ENCODE results near the gene TASP1.

The TASP1 gene

DNA sequence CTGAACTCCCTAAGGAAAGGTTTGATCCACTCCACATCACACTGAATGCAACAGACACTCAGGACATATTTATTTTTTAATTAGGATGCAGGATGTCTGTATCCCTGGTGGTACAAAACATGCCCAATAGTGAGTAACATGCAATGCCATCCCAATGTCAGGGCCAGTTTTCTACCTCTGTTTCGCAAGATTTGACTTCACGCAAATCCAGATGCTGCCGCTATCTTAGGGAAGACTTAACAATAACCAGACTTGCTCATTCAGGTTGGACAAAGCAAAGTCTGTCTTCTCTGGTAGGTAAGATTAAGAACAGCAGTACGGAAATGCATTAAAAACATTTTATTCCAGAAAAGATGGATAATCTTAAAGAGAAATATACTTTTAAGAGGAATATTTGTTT lies 103.1 kb downstream of the TASP1 start:
- H3K4me3 ChIP-seq (ENCODE audit: extremely low read depth, insufficient read depth, low read length, poor library complexity, severe bottlenecking): no peak overlapping the region
- H3K9me3 ChIP-seq (ENCODE audit: control insufficient read depth, low read length): no peaks in the 10 kb centered on the region
- no peaks in the 10 kb centered on the region for H3K4me1 ChIP-seq (ENCODE audit: control insufficient read depth, insufficient read depth, low read length, poor library complexity, severe bottlenecking)
- 77 to 100% methylated on average over 3 of the region's 4 CpGs for WGBS, 2 experiments (ENCODE audit: insufficient coverage in 2 of 2)
- H3K27ac ChIP-seq (ENCODE audit: low read depth, low read length, severe bottlenecking): no peak overlapping the region
- peaks cover 4% of the 10 kb centered on the region for H3K36me3 ChIP-seq (ENCODE audit: control insufficient read depth, insufficient read depth, low read length)

DNA sequence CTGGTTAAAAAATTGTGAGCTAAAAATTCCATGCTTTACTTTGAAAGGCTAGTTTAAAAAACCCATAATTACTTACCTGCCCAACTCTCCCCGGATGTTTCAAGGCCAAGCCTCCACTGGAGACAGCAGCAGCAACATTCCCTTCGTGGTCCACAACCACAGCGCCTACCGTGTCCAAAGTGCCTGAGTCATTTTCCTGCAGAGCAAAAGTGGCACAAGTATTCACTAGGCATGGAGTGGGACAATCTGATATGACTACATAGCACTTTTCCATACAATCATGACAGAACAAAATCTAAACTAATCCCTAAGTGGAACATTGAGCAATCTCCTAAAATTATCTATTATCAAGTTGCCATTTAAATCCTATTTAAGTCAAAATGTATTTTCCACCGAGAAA lies 104.8 kb downstream of the TASP1 start:
- H3K36me3 ChIP-seq (ENCODE audit: control insufficient read depth, insufficient read depth, low read length): peaks cover 4% of the 10 kb centered on the region
- no peaks in the 10 kb centered on the region for H3K9me3 ChIP-seq (ENCODE audit: control insufficient read depth, low read length)
- H3K27ac ChIP-seq (ENCODE audit: low read depth, low read length, severe bottlenecking): no peak overlapping the region
- WGBS, 2 experiments (ENCODE audit: insufficient coverage in 2 of 2): 100% methylated on average over 1 to 4 of the region's 5 CpGs
- H3K4me3 ChIP-seq (ENCODE audit: extremely low read depth, insufficient read depth, low read length, poor library complexity, severe bottlenecking): no peak overlapping the region
- no peaks in the 10 kb centered on the region for H3K4me1 ChIP-seq (ENCODE audit: control insufficient read depth, insufficient read depth, low read length, poor library complexity, severe bottlenecking)

DNA sequence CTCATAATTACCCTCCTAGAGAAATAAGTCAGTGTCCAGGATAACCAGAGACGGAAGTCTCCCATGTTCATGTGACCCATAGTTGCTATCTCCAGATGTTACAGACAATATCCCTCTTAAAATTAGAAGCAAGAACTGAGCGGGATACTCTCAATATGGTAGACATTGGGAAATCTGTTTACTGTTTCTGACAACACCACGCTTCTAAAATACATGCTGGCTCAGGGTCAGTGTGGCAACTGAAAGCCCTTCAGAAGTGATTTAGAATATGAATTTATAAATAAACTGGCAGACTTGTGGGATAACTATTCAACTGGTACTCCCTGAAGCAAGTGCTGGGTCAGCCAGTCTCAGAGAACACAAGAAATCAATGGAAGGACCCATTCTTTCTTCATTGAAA lies 108.6 kb downstream of the TASP1 start:
- H3K9me3 ChIP-seq (ENCODE audit: control insufficient read depth, low read length): no peaks in the 10 kb centered on the region
- H3K4me3 ChIP-seq (ENCODE audit: extremely low read depth, insufficient read depth, low read length, poor library complexity, severe bottlenecking): no peak overlapping the region
- H3K27ac ChIP-seq (ENCODE audit: low read depth, low read length, severe bottlenecking): no peak overlapping the region
- WGBS, 2 experiments (ENCODE audit: insufficient coverage in 2 of 2): 90 to 100% methylated on average over 1 to 3 of the region's 3 CpGs
- H3K36me3 ChIP-seq (ENCODE audit: control insufficient read depth, insufficient read depth, low read length): peaks cover 17% of the 10 kb centered on the region
- no peaks in the 10 kb centered on the region for H3K4me1 ChIP-seq (ENCODE audit: control insufficient read depth, insufficient read depth, low read length, poor library complexity, severe bottlenecking)

DNA sequence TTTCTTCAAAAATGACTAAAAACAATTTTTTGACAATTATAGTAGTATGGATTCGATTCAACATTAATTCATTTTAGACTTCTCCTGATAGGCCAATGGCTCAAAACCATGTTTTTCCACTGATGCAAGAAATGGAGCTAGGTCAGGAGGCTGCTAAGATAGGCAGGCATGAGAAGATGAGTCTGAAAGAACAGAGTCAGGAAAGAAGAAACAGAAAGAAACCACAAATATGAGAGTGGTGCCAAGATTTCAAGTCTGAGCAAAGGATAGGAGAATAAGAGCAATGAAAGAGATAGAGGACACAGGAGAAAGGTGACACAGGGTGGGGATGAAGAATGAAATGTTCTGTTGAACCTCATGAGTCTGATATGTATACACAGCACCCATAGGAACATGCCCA lies 112.2 kb downstream of the TASP1 start:
- no CpG with 5 or more reads among the region's 1 CpG for WGBS, 2 experiments (ENCODE audit: insufficient coverage in 2 of 2)
- H3K4me3 ChIP-seq (ENCODE audit: extremely low read depth, insufficient read depth, low read length, poor library complexity, severe bottlenecking): no peak overlapping the region
- peaks cover 7% of the 10 kb centered on the region for H3K4me1 ChIP-seq (ENCODE audit: control insufficient read depth, insufficient read depth, low read length, poor library complexity, severe bottlenecking)
- H3K9me3 ChIP-seq (ENCODE audit: control insufficient read depth, low read length): no peaks in the 10 kb centered on the region
- peaks cover 22% of the 10 kb centered on the region for H3K36me3 ChIP-seq (ENCODE audit: control insufficient read depth, insufficient read depth, low read length)
- H3K27ac ChIP-seq (ENCODE audit: low read depth, low read length, severe bottlenecking): no peak overlapping the region

DNA sequence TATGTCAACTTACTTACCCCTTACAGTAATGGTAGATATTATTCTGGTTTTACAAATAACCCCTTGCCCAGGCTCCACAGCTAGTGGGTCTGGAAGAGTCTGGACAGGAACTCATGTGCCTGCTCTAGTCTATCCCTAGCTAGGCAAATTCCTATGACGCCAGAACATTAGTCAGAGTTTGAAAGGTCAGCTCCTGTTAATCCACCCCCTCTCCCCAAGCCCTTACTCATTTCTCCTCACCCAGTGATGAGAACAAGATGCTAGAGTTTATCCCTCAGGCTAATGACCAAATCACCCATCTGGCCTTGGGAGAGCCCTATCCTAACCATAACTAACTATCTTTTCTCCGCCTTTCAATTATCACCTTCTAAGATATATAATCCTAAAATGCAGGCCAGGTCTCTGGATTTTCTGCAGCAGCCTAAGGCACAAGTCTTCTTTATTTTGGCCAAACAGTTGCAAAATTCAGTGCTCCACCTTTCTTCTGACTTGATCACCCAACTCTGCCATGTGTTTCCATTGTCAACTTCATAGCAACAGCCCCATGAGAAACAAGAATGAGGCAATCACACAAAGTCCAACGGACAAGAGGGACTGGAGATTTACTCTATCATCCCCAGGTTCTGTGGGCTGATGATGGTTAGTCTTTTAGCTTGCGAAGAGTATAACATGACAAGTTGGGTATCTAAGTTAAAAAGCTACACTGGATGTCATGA lies 113.3 kb downstream of the TASP1 start:
- WGBS, 2 experiments (ENCODE audit: insufficient coverage in 2 of 2): 73 to 83% methylated on average over 2 of the region's 4 CpGs
- Histone ChIP-seq H3K4me1 (ENCODE audit: control insufficient read depth, insufficient read depth, low read length, poor library complexity, severe bottlenecking) (peaks cover 7% of the 10 kb centered on the region), H3K4me3 (ENCODE audit: extremely low read depth, insufficient read depth, low read length, poor library complexity, severe bottlenecking) (no peak overlapping the region), H3K27ac (ENCODE audit: low read depth, low read length, severe bottlenecking) (peak overlapping the region; percentile 16), H3K36me3 (ENCODE audit: control insufficient read depth, insufficient read depth, low read length) (peaks cover 22% of the 10 kb centered on the region), H3K9me3 (ENCODE audit: control insufficient read depth, low read length) (no peaks in the 10 kb centered on the region)

DNA sequence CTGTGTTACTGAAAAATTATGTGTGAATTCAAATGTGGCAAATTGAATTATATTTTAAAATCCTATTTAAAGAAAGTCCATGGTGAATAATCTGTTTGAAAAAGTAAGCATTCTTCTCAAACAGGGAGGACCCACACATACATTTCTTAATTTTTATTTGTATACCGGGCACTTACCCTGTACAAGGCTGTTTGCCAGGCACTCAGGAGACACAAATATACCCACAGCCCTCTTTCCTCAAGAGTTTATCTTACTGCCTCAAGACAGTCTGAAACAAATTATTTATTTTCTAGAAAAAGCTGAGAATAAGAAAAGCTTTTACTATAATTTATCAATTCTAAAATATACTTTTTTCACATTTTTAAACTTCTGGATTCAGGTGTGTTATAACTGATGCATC lies 114.4 kb downstream of the TASP1 start:
- Histone ChIP-seq H3K9me3 (ENCODE audit: control insufficient read depth, low read length) (no peaks in the 10 kb centered on the region), H3K4me3 (ENCODE audit: extremely low read depth, insufficient read depth, low read length, poor library complexity, severe bottlenecking) (no peak overlapping the region), H3K36me3 (ENCODE audit: control insufficient read depth, insufficient read depth, low read length) (peaks cover 22% of the 10 kb centered on the region), H3K4me1 (ENCODE audit: control insufficient read depth, insufficient read depth, low read length, poor library complexity, severe bottlenecking) (peaks cover 7% of the 10 kb centered on the region), H3K27ac (ENCODE audit: low read depth, low read length, severe bottlenecking) (no peak overlapping the region)
- WGBS, 2 experiments (ENCODE audit: insufficient coverage in 2 of 2): 100% methylated on average over 1 of the region's 1 CpG

DNA sequence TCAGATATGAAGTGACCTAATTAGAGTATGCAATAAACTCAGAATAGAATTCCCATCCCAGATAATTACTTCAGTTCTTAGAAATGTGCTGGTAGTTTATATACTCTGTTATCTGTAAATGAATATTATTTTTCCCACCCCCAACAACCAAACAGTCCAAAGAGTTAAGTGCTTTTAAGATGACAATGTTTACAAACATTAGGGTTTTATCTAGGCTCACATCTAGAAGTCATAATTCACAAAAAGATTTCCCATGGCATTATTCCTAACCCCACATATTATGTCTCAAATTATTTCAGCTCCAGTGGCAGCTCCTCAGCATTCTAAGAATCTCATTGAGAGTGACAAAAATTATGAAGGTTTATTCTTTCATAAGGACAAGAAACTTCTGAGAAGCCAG lies 120.9 kb downstream of the TASP1 start:
- Histone ChIP-seq H3K9me3 (ENCODE audit: control insufficient read depth, low read length) (no peaks in the 10 kb centered on the region), H3K36me3 (ENCODE audit: control insufficient read depth, insufficient read depth, low read length) (peaks cover 4% of the 10 kb centered on the region), H3K27ac (ENCODE audit: low read depth, low read length, severe bottlenecking) (no peak overlapping the region), H3K4me3 (ENCODE audit: extremely low read depth, insufficient read depth, low read length, poor library complexity, severe bottlenecking) (no peak overlapping the region), H3K4me1 (ENCODE audit: control insufficient read depth, insufficient read depth, low read length, poor library complexity, severe bottlenecking) (no peaks in the 10 kb centered on the region)

DNA sequence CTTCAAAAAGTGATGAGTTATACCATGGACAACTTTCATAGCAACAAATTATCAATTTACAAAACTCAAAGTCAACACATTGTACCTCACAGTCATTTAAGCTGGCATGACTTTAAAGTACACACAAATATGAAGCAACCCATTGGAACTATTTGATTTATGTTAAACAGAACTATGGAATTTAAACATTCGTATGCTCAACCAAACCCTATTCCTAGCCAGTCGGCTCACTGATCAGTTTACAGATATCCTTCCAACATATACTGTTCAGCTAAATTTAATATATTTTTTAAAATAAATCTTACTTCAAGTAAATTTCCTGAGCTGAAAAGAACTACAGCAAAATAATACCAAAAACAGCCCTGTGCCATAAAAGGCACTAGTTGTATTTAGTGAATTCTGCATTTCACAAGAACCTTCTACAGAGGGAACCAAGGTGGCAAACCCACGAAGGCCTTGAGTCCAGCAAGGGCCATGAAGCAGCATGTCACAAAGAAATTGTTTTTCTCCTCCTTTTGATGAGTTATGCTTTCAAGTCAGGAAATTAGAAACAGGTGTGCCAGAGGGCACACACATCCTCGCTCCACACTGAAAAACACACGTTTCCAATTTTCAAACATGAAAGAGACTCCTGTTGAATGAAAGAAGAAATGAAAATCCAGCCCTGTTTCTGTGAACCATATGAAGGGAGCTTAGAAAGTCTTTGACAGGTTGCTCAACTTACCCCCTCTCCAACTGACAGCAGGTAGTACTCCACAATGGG lies 122.8 kb downstream of the TASP1 start:
- H3K9me3 ChIP-seq (ENCODE audit: control insufficient read depth, low read length): no peaks in the 10 kb centered on the region
- H3K36me3 ChIP-seq (ENCODE audit: control insufficient read depth, insufficient read depth, low read length): peaks cover 3% of the 10 kb centered on the region
- no peak overlapping the region for H3K4me3 ChIP-seq (ENCODE audit: extremely low read depth, insufficient read depth, low read length, poor library complexity, severe bottlenecking)
- no peaks in the 10 kb centered on the region for H3K4me1 ChIP-seq (ENCODE audit: control insufficient read depth, insufficient read depth, low read length, poor library complexity, severe bottlenecking)
- WGBS, 2 experiments (ENCODE audit: insufficient coverage in 2 of 2): no CpG with 5 or more reads among the region's 5 CpGs
- no peak overlapping the region for H3K27ac ChIP-seq (ENCODE audit: low read depth, low read length, severe bottlenecking)

DNA sequence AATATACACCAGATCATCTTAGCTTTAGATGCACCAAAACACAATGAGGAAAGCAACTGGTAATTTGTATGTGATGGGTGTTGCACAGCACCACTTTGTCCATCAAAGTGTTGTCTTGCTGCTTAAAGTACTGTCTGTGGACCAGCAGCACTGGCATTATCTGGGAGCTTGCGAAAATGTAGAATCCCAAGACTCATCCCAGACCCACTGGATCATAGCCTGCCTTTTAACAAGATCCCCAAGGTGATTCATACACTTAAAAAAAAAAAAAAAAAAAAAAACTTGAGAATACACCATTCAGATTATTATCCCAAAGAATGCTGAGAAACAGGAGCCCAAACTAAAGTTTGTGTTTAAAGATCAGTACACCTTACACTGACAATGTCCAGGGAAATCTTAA lies 123.4 kb downstream of the TASP1 start:
- Histone ChIP-seq H3K27ac (ENCODE audit: low read depth, low read length, severe bottlenecking) (no peak overlapping the region), H3K36me3 (ENCODE audit: control insufficient read depth, insufficient read depth, low read length) (peaks cover 3% of the 10 kb centered on the region), H3K4me3 (ENCODE audit: extremely low read depth, insufficient read depth, low read length, poor library complexity, severe bottlenecking) (no peak overlapping the region), H3K9me3 (ENCODE audit: control insufficient read depth, low read length) (no peaks in the 10 kb centered on the region), H3K4me1 (ENCODE audit: control insufficient read depth, insufficient read depth, low read length, poor library complexity, severe bottlenecking) (no peaks in the 10 kb centered on the region)
- 100% methylated on average over 1 of the region's 1 CpG; no CpG with 5 or more reads in 1 of the 2 experiments for WGBS, 2 experiments (ENCODE audit: insufficient coverage in 2 of 2)

DNA sequence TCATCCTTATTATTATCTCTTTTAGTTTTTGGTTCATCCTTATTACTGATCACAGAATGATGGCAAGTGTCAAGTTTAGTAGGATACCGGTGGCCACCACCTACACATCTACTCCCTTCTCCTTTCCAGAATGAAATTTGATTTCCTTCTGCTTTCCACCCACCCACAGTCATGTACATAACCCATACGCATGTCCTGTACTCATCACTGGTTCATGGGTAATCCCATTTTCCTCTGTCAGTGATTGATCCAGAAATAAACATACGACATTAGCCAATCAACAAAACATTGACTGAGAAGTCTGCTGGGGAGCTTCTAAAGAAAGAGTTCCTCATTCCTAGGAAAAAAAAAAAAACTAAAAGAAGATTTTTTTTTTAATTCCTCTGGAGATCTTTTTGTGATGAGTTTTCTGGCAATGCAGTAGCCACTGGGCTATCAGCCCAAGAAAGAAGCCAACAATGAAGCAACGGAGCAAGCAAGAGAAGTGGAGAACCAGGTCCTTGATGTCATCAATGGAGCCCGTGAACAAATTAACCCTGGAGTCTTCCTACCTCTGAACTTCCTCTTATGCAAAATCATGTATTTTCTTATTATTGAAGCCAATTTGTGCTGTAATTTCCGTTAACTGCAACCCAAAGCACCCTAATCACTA lies 127.8 kb downstream of the TASP1 start:
- 97 to 100% methylated on average over 3 to 4 of the region's 6 CpGs for WGBS, 2 experiments (ENCODE audit: insufficient coverage in 2 of 2)
- H3K4me3 ChIP-seq (ENCODE audit: extremely low read depth, insufficient read depth, low read length, poor library complexity, severe bottlenecking): no peak overlapping the region
- H3K4me1 ChIP-seq (ENCODE audit: control insufficient read depth, insufficient read depth, low read length, poor library complexity, severe bottlenecking): no peaks in the 10 kb centered on the region
- no peak overlapping the region for H3K27ac ChIP-seq (ENCODE audit: low read depth, low read length, severe bottlenecking)
- peaks cover 3% of the 10 kb centered on the region for H3K36me3 ChIP-seq (ENCODE audit: control insufficient read depth, insufficient read depth, low read length)
- peaks cover 5% of the 10 kb centered on the region for H3K9me3 ChIP-seq (ENCODE audit: control insufficient read depth, low read length)

DNA sequence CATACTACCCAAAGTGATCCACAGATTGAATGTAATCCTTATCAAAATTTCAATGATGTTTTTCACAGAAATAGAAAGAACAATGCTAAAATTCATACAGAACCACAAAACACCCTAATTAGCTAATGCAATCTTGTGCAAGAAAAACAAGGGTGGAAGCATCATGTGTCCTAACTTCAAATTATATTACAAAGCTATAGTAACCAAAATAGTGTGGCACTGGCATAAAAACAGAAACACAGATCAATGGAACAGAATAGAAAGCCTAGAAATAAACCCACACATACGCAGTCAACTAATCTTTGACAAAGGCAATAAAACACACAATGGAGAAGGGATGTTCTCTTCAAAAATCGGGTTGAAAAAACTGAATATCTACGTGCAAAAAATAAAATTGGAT lies 131.1 kb downstream of the TASP1 start:
- no CpG with 5 or more reads among the region's 3 CpGs for WGBS, 2 experiments (ENCODE audit: insufficient coverage in 2 of 2)
- no peak overlapping the region for H3K27ac ChIP-seq (ENCODE audit: low read depth, low read length, severe bottlenecking)
- no peaks in the 10 kb centered on the region for H3K36me3 ChIP-seq (ENCODE audit: control insufficient read depth, insufficient read depth, low read length)
- H3K4me1 ChIP-seq (ENCODE audit: control insufficient read depth, insufficient read depth, low read length, poor library complexity, severe bottlenecking): no peaks in the 10 kb centered on the region
- H3K9me3 ChIP-seq (ENCODE audit: control insufficient read depth, low read length): peaks cover 15% of the 10 kb centered on the region
- no peak overlapping the region for H3K4me3 ChIP-seq (ENCODE audit: extremely low read depth, insufficient read depth, low read length, poor library complexity, severe bottlenecking)
